GM20431 (cell line): ENCODE results near the gene PROSER3.

Experiments used
- in situ Hi-C: fragments of 300-500 bp; cut with MseI, MboI; formaldehyde crosslinking; loops from one replicate; pipeline ENCODE4 v1.15.0; 2020; ENCODE audit warnings: low sequenced_read_pairs; ENCODE audit not compliant: unreplicated experiment

Gene PROSER3

DNA sequence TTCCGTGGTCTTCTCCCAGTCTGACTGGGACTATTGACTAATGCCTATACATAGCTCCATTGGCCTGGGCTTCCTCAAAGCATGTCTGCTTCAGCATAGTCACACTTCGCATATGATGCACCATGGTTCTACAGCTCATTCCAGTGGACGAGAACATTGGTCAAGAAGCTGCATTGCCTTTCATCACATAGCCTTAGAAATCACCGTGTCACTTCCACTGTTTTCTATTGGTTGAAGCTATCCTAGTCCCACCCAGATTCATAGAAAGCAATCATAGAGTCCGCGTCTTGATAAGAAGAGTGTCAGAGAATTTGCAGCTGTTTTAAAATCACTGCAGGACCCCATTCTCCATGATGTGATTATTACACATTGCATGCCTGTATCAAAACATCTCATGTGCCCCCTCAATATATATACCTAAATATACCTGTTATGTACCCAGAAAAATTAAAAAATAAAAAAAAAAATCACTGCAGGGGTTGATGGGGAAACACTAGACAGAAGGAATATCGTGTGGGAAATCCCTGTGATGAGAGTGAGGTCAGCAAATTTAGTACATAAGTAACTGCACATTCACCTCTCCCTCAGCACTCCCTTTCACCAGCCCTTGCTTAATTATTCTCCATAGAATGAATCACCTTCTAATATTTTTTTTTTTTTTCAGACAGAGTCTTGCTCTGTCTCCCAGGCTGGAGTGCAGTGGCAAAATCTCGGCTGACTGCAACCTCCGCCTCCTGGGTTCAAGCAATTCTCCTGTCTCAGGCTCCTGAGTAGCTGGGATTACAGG is 15.2 kb downstream of the PROSER3 start:
- in situ Hi-C loops: no loop called here

DNA sequence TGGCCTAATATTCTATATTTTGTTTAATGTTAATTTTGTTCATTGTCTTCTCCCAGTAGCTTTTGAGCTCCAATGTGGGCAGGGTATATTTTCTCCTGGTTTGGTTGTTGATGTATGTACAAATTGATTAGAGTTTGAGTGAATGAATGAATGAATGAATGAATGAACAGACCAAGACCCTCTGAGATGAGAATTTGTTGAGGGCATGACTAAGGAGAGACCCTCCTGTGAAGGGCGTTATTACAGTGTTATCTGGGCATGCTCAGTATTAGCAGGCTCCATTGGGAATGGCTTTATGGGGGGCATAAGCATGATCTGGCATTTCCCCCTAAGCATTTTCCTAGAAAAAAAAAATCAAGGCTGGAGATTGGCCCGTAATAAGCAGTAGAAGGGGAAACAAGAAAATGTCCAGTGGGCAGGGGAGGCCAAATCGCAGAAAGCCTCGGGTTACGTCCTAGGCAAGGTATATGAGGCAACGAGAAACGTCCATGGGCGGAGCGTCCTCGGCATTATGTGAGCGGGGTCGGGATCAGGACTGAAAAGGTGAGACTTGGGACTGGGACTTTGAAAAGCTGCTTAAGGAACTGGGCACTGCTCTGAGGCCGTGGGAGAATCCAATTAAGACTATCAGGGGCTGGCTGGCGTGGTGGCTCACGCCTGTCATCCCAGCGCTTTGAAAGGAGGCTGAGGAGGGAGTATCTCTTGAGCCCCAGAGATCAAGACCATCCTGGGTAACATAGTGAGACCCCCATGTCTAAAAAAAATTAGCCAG is 16.5 kb downstream of the PROSER3 start:
- in situ Hi-C loops: no loop called here

DNA sequence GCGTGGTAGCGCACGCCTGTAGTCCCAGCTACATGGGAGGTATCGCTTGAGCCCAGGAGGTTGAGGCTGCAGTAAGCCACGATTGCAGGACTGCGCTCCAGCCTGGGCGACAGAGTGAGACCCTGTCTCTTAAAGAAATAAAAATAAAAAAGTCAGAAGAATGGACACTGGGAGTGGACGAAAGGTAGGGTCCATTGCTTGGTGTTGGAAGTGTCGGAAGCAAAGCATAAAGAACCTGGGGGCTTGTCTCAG is 17.0 kb downstream of the PROSER3 start:
- in situ Hi-C loops: no loop called here

DNA sequence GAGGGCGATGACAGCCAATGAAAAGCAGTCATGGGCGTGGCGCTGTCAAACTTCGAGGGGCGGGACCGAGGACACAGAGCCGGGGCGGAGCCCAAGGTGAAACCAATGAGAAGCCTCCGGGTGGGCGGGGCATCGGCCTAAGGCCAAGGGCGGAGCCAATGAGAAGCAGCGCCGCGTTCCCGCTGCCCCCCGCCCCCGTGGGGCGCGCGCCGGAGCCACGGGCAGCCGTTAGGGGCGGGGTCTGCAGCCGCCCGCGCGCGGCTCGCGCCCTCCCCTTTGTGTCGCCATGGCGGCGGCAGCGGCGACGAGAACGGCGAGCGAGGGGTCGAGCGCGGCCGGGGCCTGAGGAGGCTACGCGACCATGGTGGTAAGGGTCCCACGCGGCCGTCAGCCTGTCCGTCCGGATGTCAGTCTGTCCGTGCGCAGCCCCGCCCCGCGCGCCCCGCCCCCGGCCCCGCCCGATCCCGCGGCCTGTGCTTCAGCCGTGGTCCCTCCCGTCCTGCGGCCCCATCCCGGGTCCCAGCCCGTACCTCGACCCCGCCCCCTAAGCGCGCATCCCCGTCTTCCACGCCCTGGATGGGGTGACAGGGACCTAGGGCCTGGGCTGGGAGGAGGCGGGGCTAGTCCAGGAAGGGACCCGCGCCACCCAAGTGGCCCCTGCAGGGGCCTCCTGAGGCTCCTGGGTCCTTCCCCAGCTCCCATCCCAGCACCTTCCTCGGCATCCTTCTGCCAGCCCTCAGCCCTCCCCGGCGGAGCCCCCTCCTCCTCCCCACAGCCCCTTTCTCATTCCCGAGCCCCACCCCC is 17.5 kb downstream of the PROSER3 start, which contains the start of gene ARHGAP33:
TSS of gene ARHGAP33 (plus strand) at position 267 of the 804 bp plus-strand sequence. CDS start at position 362, 95 bp downstream.
- in situ Hi-C loops: no loop called here

DNA sequence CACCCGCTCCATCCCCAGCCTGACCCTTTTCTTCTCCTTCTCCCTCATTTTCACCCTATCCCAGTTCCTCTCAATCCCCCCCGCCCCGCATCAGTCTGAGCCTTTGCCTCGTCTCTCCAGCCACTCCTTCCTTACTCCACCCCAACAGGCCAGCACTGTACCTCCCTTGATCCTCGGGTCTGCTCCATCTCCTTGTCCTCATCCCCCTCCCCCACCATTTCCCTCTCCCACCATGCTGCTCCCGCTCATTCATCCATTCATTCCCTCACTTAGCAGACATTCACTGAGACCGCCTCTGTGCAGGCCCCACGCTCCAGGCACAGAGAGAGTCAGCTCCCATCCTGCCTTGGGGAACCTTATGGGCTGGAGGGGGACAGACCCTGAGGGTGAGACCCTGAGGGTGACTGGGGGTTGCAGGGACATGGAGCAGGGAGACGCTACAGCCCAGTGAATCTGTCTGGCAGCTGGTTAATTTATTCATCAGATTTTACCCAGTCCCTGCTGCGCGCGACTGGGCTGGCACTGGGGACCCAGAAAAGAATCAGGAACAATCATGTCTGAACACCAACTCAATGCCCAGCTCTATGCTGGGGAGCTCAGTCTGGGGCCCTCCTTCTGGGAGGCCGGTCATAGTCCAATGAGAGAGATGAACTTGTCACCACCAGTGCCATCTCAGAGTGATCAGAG is 18.3 kb downstream of the PROSER3 start:
- in situ Hi-C loops: no loop called here

DNA sequence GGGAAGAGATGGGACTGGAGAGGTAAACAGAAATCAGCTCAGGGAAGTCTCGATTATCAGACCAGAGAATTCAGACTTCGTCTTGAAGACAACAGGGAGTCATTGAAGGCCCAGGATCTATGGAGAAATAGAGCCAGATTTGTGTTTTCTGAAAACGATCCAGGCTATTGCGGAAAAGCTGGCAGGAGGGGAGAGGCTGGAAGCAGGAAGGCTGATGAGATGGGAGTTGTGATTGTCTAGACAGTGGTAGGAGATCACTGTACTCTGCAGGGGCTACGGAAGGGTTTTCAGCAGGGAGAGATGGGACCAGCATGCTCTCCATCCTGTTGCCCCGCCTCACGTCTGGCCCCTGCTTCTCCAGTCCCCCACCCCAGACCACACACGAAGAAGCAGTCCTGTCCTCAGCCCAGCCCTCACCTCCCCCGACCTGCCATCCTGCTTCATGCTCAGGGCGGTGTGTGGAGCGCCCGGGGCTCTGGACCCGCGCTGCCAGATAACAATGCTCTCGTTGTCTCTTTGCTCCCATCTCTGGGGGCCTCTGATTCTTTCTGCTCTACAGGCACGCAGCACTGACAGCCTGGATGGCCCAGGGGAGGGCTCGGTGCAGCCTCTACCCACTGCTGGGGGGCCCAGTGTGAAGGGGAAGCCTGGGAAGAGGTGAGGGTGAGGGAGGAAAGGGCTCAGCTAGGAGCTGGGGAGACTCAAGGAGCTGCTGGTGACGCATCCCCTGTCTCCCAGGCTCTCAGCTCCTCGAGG is 19.3 kb downstream of the PROSER3 start:
- in situ Hi-C loops: no loop called here

DNA sequence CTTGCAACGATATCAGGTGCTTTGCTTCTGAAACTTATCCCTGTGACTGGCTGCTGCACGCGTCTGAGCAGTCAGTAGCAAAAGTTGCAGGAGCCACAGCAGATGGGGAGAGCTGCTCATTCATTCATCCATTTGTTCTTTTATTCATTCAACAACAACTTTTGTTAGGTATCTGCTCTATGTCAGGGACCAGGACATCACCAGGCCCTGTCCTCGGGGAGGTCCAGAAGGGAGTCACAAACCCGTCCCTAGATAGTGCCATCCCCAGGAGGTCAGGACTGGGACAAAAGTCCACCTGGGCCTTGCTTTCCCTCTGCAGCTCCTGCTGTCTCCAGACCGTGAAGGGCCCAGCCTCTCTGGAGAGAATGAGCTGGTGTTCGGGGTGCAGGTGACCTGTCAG is 20.0 kb downstream of the PROSER3 start:
- in situ Hi-C loops: no loop called here

DNA sequence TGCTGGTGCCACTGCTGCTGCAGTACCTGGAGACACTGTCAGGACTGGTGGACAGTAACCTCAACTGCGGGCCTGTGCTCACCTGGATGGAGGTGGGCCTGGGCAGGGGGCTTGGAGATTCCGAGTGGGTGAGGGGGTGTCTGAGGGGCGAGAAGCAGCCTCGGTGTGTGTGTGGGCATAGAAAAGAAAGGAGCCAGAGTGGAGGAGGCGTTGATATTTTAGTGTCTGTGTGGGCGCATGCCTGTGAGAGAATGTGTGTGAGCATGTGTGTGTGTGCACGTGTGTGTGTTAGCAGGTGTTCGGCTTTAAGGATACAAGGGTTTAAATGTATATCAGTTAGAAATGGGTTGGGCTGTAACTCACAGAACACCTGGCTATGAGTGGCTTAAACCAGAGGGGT is 21.1 kb downstream of the PROSER3 start:
- in situ Hi-C loops: no loop called here

DNA sequence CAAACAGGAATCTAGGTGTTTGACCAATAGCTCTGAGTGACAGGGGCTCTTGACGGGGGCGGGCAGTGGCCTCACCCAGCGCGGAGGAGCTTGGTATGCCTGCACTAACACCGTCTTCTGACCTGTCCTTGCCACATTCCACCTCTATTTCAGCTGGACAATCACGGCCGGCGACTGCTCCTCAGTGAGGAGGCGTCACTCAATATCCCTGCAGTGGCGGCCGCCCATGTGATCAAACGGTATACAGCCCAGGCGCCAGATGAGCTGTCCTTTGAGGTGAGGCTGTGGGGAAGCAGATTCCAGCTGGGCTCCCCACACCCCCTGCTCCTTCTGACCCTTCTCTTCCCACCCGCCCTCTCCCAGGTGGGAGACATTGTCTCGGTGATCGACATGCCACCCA is 22.1 kb downstream of the PROSER3 start:
- in situ Hi-C loops: no loop called here

DNA sequence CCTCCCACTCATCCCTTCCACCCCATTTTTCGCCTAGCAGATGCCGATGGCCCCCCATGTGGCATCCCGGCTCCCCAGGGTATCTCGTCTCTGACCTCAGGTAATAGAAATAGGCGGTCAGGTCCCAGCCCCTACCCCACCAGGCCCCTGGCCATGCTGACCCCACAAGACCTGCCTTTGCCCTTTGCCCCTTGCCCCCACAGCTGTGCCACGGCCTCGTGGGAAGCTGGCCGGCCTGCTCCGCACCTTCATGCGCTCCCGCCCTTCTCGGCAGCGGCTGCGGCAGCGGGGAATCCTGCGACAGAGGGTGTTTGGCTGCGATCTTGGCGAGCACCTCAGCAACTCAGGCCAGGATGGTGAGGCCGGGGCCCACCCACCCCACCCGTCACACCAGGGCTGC is 22.7 kb downstream of the PROSER3 start:
- in situ Hi-C loops: no loop called here

DNA sequence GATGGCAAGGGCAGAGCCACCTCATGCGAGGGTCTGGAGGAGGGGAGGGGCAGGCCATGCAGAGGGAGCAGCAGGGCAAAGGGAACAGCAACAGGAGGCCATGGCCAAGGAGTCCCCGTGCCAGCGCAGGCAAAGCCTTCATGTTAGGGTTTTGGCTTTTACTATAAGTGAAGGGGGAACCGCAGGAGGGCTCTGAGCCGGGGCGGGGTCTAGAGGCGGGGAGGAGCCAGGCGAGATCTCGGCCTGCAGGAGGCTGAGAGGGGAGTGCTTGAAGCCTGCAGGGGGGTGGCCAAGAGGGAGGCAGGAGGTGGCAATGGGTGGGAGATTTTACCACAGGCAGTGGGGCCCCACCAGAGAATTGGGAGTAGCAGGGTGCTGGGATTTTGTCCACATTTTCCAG is 23.7 kb downstream of the PROSER3 start:
- in situ Hi-C loops: no loop called here

DNA sequence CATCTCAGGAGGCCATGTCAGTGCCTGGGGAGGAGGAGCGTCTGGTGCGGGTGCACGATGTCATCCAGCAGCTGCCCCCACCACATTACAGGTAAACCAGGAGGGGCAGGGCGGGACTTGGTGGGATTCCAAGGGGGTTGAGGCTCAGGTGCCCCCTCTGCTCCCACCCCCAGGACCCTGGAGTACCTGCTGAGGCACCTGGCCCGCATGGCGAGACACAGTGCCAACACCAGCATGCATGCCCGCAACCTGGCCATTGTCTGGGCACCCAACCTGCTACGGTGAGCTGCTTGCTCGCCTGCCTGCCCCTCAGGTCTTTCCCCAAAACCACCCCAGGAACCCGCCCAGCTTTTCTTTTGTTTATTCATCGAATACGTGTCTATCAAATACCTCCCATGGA is 24.6 kb downstream of the PROSER3 start:
- in situ Hi-C loops: no loop called here

DNA sequence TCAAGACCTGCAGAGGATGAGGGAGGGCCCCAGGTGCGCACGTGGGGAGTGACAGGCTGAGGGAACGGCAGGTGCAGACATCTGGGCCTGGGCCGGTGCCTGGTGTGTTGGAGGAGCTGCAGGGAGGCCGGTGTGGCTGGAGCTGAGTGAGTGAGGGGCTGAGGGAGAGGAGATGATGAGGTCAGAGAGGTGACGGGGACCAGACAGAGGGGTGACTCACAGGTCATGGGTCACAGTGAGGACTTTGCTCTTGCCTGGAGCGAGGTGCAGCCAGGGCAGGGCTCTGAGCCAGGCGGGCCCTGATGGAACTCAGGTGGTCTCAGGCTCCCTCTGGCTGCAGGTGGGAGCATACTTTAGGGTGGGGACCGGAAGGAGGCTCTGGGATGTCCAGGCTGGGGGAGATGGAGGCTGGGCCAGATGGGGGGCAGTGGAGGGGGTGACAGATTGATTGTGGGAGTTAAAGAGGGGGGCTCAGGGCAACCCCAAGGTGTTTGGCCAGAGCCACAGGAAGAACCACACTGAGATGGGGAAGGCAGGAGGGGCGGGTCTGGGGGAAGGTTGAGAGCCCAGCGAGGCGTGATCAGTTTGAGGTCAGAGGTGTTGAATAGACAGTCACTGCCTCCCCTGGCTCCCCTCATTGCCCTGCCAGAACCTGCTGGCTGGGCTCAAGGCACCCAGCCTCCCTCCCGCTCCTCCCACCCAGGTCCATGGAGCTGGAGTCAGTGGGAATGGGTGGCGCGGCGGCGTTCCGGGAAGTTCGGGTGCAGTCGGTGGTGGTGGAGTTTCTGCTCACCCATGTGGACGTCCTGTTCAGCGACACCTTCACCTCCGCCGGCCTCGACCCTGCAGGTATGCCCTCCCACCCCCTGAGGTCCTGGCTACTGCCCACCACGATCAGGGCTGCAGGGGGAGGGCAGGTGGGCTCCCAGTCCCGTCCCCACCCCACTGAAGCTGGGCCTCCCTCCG is 25.8 kb downstream of the PROSER3 start:
- in situ Hi-C loops: no loop called here

DNA sequence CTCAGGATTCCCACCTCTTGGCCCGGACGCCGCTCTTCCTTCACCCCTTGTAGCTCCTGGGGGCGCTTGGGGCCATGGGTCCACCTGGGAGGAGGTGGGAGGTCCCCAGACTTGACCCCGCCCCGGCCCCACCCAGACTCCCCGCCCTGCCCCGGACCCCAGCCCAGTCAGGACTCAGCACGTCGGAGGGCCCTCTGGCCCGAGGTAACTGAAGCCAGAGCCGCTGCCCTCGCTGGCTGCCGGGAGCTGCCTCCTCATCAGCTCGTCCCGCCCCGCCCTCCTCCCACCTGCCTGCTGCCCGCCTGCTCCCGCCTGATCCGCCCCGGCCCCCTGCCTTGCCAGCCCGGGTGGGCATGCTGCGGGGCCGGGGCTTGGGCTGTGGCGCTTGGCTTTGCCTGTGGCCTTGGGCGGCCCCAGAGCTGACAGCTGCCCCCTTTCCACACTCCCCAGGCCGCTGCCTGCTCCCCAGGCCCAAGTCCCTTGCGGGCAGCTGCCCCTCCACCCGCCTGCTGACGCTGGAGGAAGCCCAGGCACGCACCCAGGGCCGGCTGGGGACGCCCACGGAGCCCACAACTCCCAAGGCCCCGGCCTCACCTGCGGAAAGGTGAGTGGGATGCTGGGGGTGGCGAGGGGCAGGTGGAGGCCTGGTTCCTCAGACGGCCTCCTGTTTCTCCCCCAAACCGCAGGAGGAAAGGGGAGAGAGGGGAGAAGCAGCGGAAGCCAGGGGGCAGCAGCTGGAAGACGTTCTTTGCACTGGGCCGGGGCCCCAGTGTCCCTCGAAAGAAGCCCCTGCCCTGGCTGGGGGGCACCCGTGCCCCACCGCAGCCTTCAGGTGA is 26.7 kb downstream of the PROSER3 start:
- in situ Hi-C loops: no loop called here

DNA sequence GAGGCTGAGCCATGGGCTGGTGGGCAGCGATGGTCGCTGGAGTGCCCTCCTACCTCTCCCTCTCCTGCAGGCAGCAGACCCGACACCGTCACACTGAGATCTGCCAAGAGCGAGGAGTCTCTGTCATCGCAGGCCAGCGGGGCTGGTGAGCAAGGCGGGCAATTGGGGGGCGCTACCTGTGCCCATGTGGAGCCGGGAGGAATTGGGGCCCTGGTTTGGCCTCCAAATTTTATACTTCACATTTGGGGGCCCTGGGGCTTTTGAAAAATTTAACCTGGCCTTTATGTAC is 27.3 kb downstream of the PROSER3 start:
- in situ Hi-C loops: no loop called here

DNA sequence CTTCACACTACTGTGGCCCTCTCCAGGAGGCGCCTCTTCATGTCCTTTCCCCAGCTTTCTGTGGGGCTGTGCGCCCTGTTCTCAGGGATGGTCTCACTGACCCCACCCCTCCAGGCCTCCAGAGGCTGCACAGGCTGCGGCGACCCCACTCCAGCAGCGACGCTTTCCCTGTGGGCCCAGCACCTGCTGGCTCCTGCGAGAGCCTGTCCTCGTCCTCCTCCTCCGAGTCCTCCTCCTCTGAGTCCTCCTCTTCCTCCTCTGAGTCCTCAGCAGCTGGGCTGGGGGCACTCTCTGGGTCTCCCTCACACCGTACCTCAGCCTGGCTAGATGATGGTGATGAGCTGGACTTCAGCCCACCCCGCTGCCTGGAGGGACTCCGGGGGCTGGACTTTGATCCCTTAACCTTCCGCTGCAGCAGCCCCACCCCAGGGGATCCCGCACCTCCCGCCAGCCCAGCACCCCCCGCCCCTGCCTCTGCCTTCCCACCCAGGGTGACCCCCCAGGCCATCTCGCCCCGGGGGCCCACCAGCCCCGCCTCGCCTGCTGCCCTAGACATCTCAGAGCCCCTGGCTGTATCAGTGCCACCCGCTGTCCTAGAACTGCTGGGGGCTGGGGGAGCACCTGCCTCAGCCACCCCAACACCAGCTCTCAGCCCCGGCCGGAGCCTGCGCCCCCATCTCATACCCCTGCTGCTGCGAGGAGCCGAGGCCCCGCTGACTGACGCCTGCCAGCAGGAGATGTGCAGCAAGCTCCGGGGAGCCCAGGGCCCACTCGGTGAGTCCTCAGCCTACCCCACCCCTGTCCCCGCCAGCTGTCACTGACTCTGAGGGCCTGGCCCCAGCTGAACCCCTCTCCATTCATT is 28.6 kb downstream of the PROSER3 start:
- in situ Hi-C loops: no loop called here

DNA sequence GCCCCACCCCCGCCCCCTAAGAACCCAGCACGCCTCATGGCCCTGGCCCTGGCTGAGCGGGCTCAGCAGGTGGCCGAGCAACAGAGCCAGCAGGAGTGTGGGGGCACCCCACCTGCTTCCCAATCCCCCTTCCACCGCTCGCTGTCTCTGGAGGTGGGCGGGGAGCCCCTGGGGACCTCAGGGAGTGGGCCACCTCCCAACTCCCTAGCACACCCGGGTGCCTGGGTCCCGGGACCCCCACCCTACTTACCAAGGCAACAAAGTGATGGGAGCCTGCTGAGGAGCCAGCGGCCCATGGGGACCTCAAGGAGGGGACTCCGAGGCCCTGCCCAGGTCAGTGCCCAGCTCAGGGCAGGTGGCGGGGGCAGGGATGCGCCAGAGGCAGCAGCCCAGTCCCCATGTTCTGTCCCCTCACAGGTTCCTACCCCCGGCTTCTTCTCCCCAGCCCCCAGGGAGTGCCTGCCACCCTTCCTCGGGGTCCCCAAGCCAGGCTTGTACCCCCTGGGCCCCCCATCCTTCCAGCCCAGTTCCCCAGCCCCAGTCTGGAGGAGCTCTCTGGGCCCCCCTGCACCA is 29.3 kb downstream of the PROSER3 start:
- in situ Hi-C loops: no loop called here
